ENCODE data around the gene UTP25. TPM values are rescaled to one million over a fixed set of nuclear protein-coding genes. Genes with fewer than 3 reads are reported as not detected.

UTP25 gene
- total RNA-seq, 1 experiment from 2014 or later = 12.7 TPM

DNA sequence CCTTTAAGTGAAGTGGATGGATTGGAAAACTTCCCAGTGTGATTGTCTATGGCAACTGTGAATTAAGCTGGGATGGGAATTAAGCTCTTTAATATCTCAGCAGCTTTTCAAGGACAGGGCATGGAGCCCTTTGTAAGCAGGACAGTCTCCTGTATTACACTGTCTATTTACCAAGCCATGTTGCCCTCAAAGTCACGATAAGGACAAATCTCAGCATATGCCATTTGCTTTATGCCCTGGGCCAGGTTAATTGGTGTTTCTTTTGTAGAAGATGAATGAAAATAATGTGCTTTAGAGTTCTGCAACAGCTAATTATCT, 17.6 kb downstream of the UTP25 start:
- peaks cover 0 to 5% of the 10 kb centered on the region in 2 experiments; a peak in 2 of 4 replicates for H3K4me1 ChIP-seq (ENCODE audit: control insufficient read depth in 1 of 2, insufficient read depth in 2 of 2, low read length in 2 of 2)
- POLR2A ChIA-PET = no interaction called here
- no TSS peak for BruUV-seq (replicated peaks)
- no peak overlapping the region for H2AFZ ChIP-seq (ENCODE audit: low read depth, low read length, poor library complexity, severe bottlenecking)
- intact Hi-C loops (cut with micrococcal nuclease) = no loop called here
- no peaks in the 10 kb centered on the region for H3K9me2 ChIP-seq (ENCODE audit: insufficient read depth)
- DNase-seq (ENCODE audit: low read depth, low spot score) = no peak
- H3K36me3 ChIP-seq (ENCODE audit: control insufficient read depth in 1 of 2, insufficient read depth in 2 of 2, low read length in 2 of 2) = peaks cover 23 to 50% of the 10 kb centered on the region in 2 experiments; a peak in 3 of 4 replicates
- no peak for TF ChIP-seq TCF7L2 (IDR thresholded peaks at IDR 0.05; ENCODE audit: borderline replicate concordance, extremely low read depth, insufficient read depth, insufficient read length)
- no peak for TF ChIP-seq EZH2phosphoT487 (IDR thresholded peaks at IDR 0.05; ENCODE audit: borderline replicate concordance)
- no peak for TF ChIP-seq SRF (IDR thresholded peaks at IDR 0.05; ENCODE audit: low read depth)
- no peak for TF ChIP-seq EZH2 (IDR thresholded peaks at IDR 0.05)
- TF ChIP-seq JUND (IDR thresholded peaks at IDR 0.05) = no peak
- no peak for TF ChIP-seq CEBPB (IDR thresholded peaks at IDR 0.05; ENCODE audit: low read depth)
- no peak for TF ChIP-seq ZNF274 (IDR thresholded peaks at IDR 0.05; ENCODE audit: low read depth, low read length)
- TF ChIP-seq, protein P1, sequence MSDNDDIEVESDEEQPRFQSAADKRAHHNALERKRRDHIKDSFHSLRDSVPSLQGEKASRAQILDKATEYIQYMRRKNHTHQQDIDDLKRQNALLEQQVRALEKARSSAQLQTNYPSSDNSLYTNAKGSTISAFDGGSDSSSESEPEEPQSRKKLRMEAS (IDR thresholded peaks at IDR 0.05) = no peak
- TF ChIP-seq SP1 (IDR thresholded peaks at IDR 0.05; ENCODE audit: low read depth) = no peak
- TF ChIP-seq, protein P2, sequence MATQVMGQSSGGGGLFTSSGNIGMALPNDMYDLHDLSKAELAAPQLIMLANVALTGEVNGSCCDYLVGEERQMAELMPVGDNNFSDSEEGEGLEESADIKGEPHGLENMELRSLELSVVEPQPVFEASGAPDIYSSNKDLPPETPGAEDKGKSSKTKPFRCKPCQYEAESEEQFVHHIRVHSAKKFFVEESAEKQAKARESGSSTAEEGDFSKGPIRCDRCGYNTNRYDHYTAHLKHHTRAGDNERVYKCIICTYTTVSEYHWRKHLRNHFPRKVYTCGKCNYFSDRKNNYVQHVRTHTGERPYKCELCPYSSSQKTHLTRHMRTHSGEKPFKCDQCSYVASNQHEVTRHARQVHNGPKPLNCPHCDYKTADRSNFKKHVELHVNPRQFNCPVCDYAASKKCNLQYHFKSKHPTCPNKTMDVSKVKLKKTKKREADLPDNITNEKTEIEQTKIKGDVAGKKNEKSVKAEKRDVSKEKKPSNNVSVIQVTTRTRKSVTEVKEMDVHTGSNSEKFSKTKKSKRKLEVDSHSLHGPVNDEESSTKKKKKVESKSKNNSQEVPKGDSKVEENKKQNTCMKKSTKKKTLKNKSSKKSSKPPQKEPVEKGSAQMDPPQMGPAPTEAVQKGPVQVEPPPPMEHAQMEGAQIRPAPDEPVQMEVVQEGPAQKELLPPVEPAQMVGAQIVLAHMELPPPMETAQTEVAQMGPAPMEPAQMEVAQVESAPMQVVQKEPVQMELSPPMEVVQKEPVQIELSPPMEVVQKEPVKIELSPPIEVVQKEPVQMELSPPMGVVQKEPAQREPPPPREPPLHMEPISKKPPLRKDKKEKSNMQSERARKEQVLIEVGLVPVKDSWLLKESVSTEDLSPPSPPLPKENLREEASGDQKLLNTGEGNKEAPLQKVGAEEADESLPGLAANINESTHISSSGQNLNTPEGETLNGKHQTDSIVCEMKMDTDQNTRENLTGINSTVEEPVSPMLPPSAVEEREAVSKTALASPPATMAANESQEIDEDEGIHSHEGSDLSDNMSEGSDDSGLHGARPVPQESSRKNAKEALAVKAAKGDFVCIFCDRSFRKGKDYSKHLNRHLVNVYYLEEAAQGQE (IDR thresholded peaks at IDR 0.05; ENCODE audit: low read depth) = no peak
- TF ChIP-seq CBX3 (IDR thresholded peaks at IDR 0.05; ENCODE audit: low read depth) = no peak
- TF ChIP-seq POLR2AphosphoS5 (IDR thresholded peaks at IDR 0.05; ENCODE audit: low read depth, low read length) = no peak
- TF ChIP-seq YY1 (IDR thresholded peaks at IDR 0.05; ENCODE audit: extremely low read depth, insufficient replicate concordance, low read depth, low read length) = no peak
- no peak for TF ChIP-seq FOSL1 (IDR thresholded peaks at IDR 0.05; ENCODE audit: low read depth)
- TF ChIP-seq, protein P3, sequence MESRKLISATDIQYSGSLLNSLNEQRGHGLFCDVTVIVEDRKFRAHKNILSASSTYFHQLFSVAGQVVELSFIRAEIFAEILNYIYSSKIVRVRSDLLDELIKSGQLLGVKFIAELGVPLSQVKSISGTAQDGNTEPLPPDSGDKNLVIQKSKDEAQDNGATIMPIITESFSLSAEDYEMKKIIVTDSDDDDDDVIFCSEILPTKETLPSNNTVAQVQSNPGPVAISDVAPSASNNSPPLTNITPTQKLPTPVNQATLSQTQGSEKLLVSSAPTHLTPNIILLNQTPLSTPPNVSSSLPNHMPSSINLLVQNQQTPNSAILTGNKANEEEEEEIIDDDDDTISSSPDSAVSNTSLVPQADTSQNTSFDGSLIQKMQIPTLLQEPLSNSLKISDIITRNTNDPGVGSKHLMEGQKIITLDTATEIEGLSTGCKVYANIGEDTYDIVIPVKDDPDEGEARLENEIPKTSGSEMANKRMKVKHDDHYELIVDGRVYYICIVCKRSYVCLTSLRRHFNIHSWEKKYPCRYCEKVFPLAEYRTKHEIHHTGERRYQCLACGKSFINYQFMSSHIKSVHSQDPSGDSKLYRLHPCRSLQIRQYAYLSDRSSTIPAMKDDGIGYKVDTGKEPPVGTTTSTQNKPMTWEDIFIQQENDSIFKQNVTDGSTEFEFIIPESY (IDR thresholded peaks at IDR 0.05; ENCODE audit: extremely low read depth, insufficient replicate concordance, low read length) = no peak
- TF ChIP-seq, protein P4, sequence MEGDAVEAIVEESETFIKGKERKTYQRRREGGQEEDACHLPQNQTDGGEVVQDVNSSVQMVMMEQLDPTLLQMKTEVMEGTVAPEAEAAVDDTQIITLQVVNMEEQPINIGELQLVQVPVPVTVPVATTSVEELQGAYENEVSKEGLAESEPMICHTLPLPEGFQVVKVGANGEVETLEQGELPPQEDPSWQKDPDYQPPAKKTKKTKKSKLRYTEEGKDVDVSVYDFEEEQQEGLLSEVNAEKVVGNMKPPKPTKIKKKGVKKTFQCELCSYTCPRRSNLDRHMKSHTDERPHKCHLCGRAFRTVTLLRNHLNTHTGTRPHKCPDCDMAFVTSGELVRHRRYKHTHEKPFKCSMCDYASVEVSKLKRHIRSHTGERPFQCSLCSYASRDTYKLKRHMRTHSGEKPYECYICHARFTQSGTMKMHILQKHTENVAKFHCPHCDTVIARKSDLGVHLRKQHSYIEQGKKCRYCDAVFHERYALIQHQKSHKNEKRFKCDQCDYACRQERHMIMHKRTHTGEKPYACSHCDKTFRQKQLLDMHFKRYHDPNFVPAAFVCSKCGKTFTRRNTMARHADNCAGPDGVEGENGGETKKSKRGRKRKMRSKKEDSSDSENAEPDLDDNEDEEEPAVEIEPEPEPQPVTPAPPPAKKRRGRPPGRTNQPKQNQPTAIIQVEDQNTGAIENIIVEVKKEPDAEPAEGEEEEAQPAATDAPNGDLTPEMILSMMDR (IDR thresholded peaks at IDR 0.05 in 2 of 3, conservative IDR thresholded peaks at IDR 0.05 in 1 of 3; ENCODE audit: borderline replicate concordance in 1 of 3, insufficient read depth in 1 of 3, low read depth in 2 of 3, low read length in 2 of 3) = no peak
- CTCF ChIA-PET = interaction anchor here (1.2 kb wide), 1 partner anchor 15 kb away, joined by 4 read pairs; no protein-coding TSS in a partner anchor
- no peaks in the 10 kb centered on the region for H4K20me1 ChIP-seq (ENCODE audit: insufficient read depth)
- H3K27ac ChIP-seq (ENCODE audit: low read depth, low read length) = no peak overlapping the region
- H3K79me2 ChIP-seq (ENCODE audit: insufficient read depth, low read length) = peaks cover 20% of the 10 kb centered on the region; the same call in 1 of the 2 replicates
- RAD21 ChIA-PET (ENCODE audit: low non-redundant PET in 1 of 2, low total read pairs in 2 of 2, uncharacterized antibody in 2 of 2, unreplicated experiment in 2 of 2) = no interaction called here
- no peak for ATAC-seq
- H3K4me2 ChIP-seq (ENCODE audit: low read length) = no peak overlapping the region
- H3K9me3 ChIP-seq (ENCODE audit: control insufficient read depth in 1 of 2, insufficient read depth in 1 of 2, low read depth in 1 of 2, low read length in 2 of 2) = no peaks in the 10 kb centered on the region
- no peaks in the 10 kb centered on the region for H3K27me3 ChIP-seq (ENCODE audit: insufficient read depth, low read length)
- no peak overlapping the region for H3K4me3 ChIP-seq (replicated peaks in 1 of 2; ENCODE audit: low read depth in 1 of 2, low read length in 2 of 2)
- no peak overlapping the region for H3K9ac ChIP-seq (ENCODE audit: low read length)
